ENCODE measurements around the gene FAU. TPM values are rescaled to one million over a fixed set of nuclear protein-coding genes. Genes with fewer than 3 reads are reported as not detected.

FAU gene
- total and polyA plus RNA-seq, 10 of the 15 experiments (the other 5 are each of a cell fraction or from before 2014, with no cell fraction given) = 332 to 1,347 (median 990) TPM

GRCh38 chr11:65120831-65121230 lies 1.1 kb downstream of the FAU start (continued):
- TF ChIP-seq RELA (IDR thresholded peaks at IDR 0.05; ENCODE audit: borderline replicate concordance, partially characterized antibody) (no peak), ZNF687 (IDR thresholded peaks at IDR 0.05) (no peak), MYC (IDR thresholded peaks at IDR 0.05; ENCODE audit: insufficient read depth, insufficient read length, insufficient replicate concordance, low read length, severe bottlenecking) (no peak)

GRCh38 chr11:65119670-65119995 lies 2.3 kb downstream of the FAU start:
- Histone ChIP-seq H3K4me2 (ENCODE audit: control insufficient read depth, insufficient read depth) (peak overlapping the region; percentile 40), H4K20me1 (ENCODE audit: control insufficient read depth, insufficient read depth) (no peaks in the 10 kb centered on the region), H3K4me3 (no peak overlapping the region), H3K36me3 (ENCODE audit: control insufficient read depth in 2 of 2, insufficient read depth in 2 of 2, low read length in 1 of 2) (peaks cover 9 to 27% of the 10 kb centered on the region in 2 experiments), H3K27me3 (replicated peaks in 1 of 2; ENCODE audit: control insufficient read depth in 2 of 2, insufficient read depth in 2 of 2, low read length in 1 of 2) (no peaks in the 10 kb centered on the region), H3K9ac (ENCODE audit: control insufficient read depth, insufficient read depth, low read length) (peak overlapping the region; percentile 25; the same call in 1 of the 2 replicates), H2AFZ (ENCODE audit: control insufficient read depth, low read depth, low read length) (no peak overlapping the region), H3K79me2 (ENCODE audit: control insufficient read depth, insufficient read depth, low read length) (peaks cover 56% of the 10 kb centered on the region), H3K9me3 (replicated peaks; ENCODE audit: control insufficient read depth, insufficient read depth, low read length) (no peaks in the 10 kb centered on the region), H3K4me1 (ENCODE audit: control insufficient read depth, insufficient read depth, low read length) (peaks cover 25% of the 10 kb centered on the region), H3K27ac (ENCODE audit: control insufficient read depth, insufficient read depth) (no peak overlapping the region)
- ChIA-PET POLR2A (interaction anchor here (0.5 to 0.6 kb wide), 2 partner anchors 76 to 680 kb away, joined by 3 to 6 read pairs; no protein-coding TSS in a partner anchor), CTCF (interaction anchor here (1.1 to 3.5 kb wide), 5 partner anchors 13 to 271 kb away, joined by 3 to 40 read pairs (median 15); partner anchors contain the start of genes CAPN1 and SYVN1), RAD21 (ENCODE audit: unreplicated experiment) (interaction anchor here (0.7 to 0.9 kb wide), 3 partner anchors 44 to 431 kb away, joined by 3 read pairs; no protein-coding TSS in a partner anchor), SMC1A (ENCODE audit: uncharacterized antibody, unreplicated experiment) (interaction anchor here (2.8 to 3.5 kb wide), 2 partner anchors 16 to 272 kb away, joined by 11 to 13 read pairs; partner anchors contain the start of gene SYVN1)
- no peak for ATAC-seq
- intact Hi-C loops (cut with micrococcal nuclease; ENCODE audit: unreplicated experiment) (loop anchor here (10.0 kb wide), 2 partner anchors 215 to 345 kb away; partner anchors contain the start of genes DPF2 and SF1), in situ Hi-C loops (cut with MboI) (no loop called here)
- DNase-seq (ENCODE audit: low read depth, low spot score) = no peak
- FAIRE-seq = no peak
- TF ChIP-seq IRF4 (IDR thresholded peaks at IDR 0.05; ENCODE audit: low read depth, low read length) = no peak
- no peak for TF ChIP-seq ZBTB4 (CRISPR knock-in tag; IDR thresholded peaks at IDR 0.05)
- TF ChIP-seq SP1 (IDR thresholded peaks at IDR 0.05; ENCODE audit: low read depth, low read length) = no peak
- TF ChIP-seq KDM1A (IDR thresholded peaks at IDR 0.05; ENCODE audit: borderline replicate concordance) = no peak
- no peak for TF ChIP-seq SRF (IDR thresholded peaks at IDR 0.05; ENCODE audit: low read depth in 2 of 2, low read length in 2 of 2)
- no peak for TF ChIP-seq TBL1XR1 (IDR thresholded peaks at IDR 0.05; ENCODE audit: low read depth, low read length)
- no peak for TF ChIP-seq MXI1 (IDR thresholded peaks at IDR 0.05; ENCODE audit: low read depth, low read length)
- TF ChIP-seq SIN3A (IDR thresholded peaks at IDR 0.05; ENCODE audit: low read depth, low read length) = no peak
- no peak for TF ChIP-seq RELA (IDR thresholded peaks at IDR 0.05; ENCODE audit: borderline replicate concordance, partially characterized antibody)
- TF ChIP-seq RUNX3 (IDR thresholded peaks at IDR 0.05; ENCODE audit: low read length) = no peak
- no peak for TF ChIP-seq USF1 (IDR thresholded peaks at IDR 0.05; ENCODE audit: borderline replicate concordance, extremely low read length, insufficient read depth, low read depth, low read length)
- no TSS peak for BruUV-seq (replicated peaks)

All from GM12878 (cell line).